GM20000 (cell line): ENCODE measurements around the gene RPUSD1.
"Not testable (repeated sequence)": the region's sequence is repeated elsewhere in the genome, so short reads cannot be mapped to it uniquely, and the experiment has no call there.

Source experiments
- DNase-seq: peaks from one replicate; pipeline ENCODE4 v3.0.0; 2012; ENCODE audit warnings: low spot score
- CTCF ChIP-seq: IDR thresholded peaks from 2 replicates; pipeline ENCODE4 v1.5.1; 2012; ENCODE audit warnings: mild to moderate bottlenecking, control low read depth; ENCODE audit errors: extremely low read depth, missing control alignments

Gene RPUSD1

GRCh38 chr16:787978-788398, at the start of gene RPUSD1:
RPUSD1 (minus strand) TSS chr16:788381; CDS start chr16:787737, 644 bp downstream.
- DNase-seq: no peak
- no peak for TF ChIP-seq CTCF

GRCh38 chr16:836822-837221, 48.6 kb upstream of the RPUSD1 start:
- not testable (repeated sequence) for DNase-seq

GRCh38 chr16:836221-836620, 48.0 kb upstream of the RPUSD1 start:
- no peak for DNase-seq
- no peak for TF ChIP-seq CTCF

GRCh38 chr16:835373-835772, 47.2 kb upstream of the RPUSD1 start:
- no peak for TF ChIP-seq CTCF
- DNase-seq: no peak

- TF ChIP-seq CTCF: no peak
These were observed 45.2 kb upstream of the RPUSD1 start for GRCh38 chr16:833411-833810.

GRCh38 chr16:832652-833336, 44.6 kb upstream of the RPUSD1 start:
- no peak for TF ChIP-seq CTCF
- no peak for DNase-seq

More at GRCh38 chr16:833411-833810, 45.2 kb upstream of the RPUSD1 start:
- no peak for DNase-seq

- TF ChIP-seq CTCF: no peak
- DNase-seq: no peak
These were observed 43.6 kb upstream of the RPUSD1 start for GRCh38 chr16:831571-832413.
